ENCODE data around the gene EGR1.

DNA sequence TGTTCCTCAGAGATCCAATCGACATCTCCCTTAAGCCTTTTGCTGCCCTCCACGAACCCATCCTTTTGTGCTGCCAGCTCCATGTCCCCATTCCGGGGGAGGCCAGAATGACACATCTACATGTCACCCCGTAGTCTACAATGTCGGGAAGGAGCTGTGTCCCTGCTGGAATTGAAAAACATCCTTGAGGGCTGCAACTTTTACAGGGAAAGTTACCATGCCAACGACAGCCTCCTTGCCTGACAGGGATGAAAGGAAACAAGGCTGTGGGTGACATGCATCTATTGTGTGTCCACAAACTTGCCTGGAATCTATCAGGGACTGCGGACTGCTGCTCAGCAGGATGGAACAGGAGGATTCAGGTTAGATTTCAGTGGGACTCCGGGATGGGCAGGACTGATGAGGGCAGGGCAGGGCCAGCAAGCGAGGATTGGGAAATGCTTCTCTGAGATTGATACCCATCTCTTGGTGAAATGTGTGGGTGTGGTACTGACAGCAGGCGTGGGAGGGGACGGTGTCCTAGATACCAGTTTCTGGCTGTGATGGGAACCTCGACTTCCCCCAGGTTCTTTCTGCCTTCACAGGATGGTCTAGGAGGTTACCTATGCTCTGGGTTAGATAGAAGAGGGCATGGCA lies 25.5 kb downstream of the EGR1 start:
- TF ChIP-seq, protein P1, sequence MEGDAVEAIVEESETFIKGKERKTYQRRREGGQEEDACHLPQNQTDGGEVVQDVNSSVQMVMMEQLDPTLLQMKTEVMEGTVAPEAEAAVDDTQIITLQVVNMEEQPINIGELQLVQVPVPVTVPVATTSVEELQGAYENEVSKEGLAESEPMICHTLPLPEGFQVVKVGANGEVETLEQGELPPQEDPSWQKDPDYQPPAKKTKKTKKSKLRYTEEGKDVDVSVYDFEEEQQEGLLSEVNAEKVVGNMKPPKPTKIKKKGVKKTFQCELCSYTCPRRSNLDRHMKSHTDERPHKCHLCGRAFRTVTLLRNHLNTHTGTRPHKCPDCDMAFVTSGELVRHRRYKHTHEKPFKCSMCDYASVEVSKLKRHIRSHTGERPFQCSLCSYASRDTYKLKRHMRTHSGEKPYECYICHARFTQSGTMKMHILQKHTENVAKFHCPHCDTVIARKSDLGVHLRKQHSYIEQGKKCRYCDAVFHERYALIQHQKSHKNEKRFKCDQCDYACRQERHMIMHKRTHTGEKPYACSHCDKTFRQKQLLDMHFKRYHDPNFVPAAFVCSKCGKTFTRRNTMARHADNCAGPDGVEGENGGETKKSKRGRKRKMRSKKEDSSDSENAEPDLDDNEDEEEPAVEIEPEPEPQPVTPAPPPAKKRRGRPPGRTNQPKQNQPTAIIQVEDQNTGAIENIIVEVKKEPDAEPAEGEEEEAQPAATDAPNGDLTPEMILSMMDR (IDR thresholded peaks at IDR 0.05 in 8 of 11, conservative IDR thresholded peaks at IDR 0.05 in 3 of 11), result no peak
- no peak for TF ChIP-seq POLR2A (IDR thresholded peaks at IDR 0.05)

Measured in spleen (tissue), 7 donors.